Heart right ventricle (tissue), 16 donors: Measurements from ENCODE around the gene TNFSF10. TPM values are rescaled to one million over a fixed set of nuclear protein-coding genes. Genes with fewer than 3 reads are reported as not detected.

Experiments
- ATAC-seq, 8 donors: fragments of 200-7000 bp; cut with Tn5 transposase; one replicate each; pipeline ENCODE4 v1.9.1; 2020; ENCODE audit warnings: mild to moderate bottlenecking in 8 of 8, moderate library complexity in 8 of 8, moderate number of reproducible peaks in 1 of 8
- DNase-seq, 2 donors: peaks; one replicate each; pipeline ENCODE4 v3.0.0-alpha.2; 2020
- H3K27ac ChIP-seq, 10 donors: fragments of 200-600 bp; sonication (generic) in 2 of 10; one replicate each; pipeline versions ENCODE4 v1.5.0 to v1.8.0; 2020 to 2022; ENCODE audit warnings: mild to moderate bottlenecking in 3 of 10
- H3K27me3 ChIP-seq, 7 donors: fragments of 200-600 bp; one replicate each; pipeline ENCODE4 v1.8.0; 2021 to 2022; ENCODE audit warnings: mild to moderate bottlenecking in 2 of 7
- H3K36me3 ChIP-seq, 9 donors: fragments of 200-600 bp; sonication (generic) in 1 of 9; one replicate each; pipeline versions ENCODE4 v1.5.0 to v1.8.0; 2020 to 2022; ENCODE audit warnings: mild to moderate bottlenecking in 2 of 9
- H3K4me1 ChIP-seq, 9 donors: fragments of 200-600 bp; sonication (generic) in 1 of 9; one replicate each; pipeline versions ENCODE4 v1.5.0 to v1.8.0; 2020 to 2022; ENCODE audit warnings: mild to moderate bottlenecking in 4 of 9
- H3K4me3 ChIP-seq, 10 donors: fragments of 200-600 bp; sonication (generic) in 2 of 10; one replicate each; pipeline versions ENCODE4 v1.5.0 to v1.8.0; 2020 to 2022; ENCODE audit warnings: mild to moderate bottlenecking in 7 of 10, moderate library complexity in 2 of 10
- H3K9me3 ChIP-seq, 11 donors: fragments of 200-600 bp in 10 of 11; sonication (generic) in 2 of 11; one replicate each; pipeline versions ENCODE4 v1.5.0 to v1.8.0; 2013 to 2022; ENCODE audit warnings: mild to moderate bottlenecking in 2 of 11, control low read depth in 1 of 11, moderate library complexity in 1 of 11
- WGBS, 2 donors: extraction: QIAGEN DNeasy Blood & Tissue Kit; methylation state at CpG; one replicate each; pipeline ENCODE4 v1.1.7; 2013; ENCODE audit warnings: inconsistent platforms in 1 of 2; 5-methylcytosine and 5-hydroxymethylcytosine counted together
- intact Hi-C, 10 donors: fragments of 100-400 bp; cut with DNase I; formaldehyde crosslinking; loops; one replicate each; pipeline versions ENCODE4 v1.11.1 to v1.14.2; 2022
- polyA plus RNA-seq, 2 donors: library from polyadenylated mRNA; stranded (reverse); fragments of 200-250 nt; gene quantifications; one replicate each; pipeline ENCODE4 v1.2.3, GENCODE V29; 2013
- total RNA-seq, 10 donors: library from RNA; stranded (reverse); fragmentation: NEBNext Ultra II Directional in 3 of 10; extraction: Animal tissue kit (Norgen Biotek cat#: 25700) in 3 of 10; gene quantifications; one replicate each; pipeline versions ENCODE4 v1.2.1 to v1.2.4, GENCODE V29; 2021 to 2023
- TF ChIP-seq, protein P1 (sequence below), 9 donors: fragments of 200-600 bp; sonication (generic) in 2 of 9; IDR thresholded peaks; one replicate each; pipeline versions ENCODE4 v1.5.0 to v1.8.0; 2021 to 2022; ENCODE audit warnings: antibody characterized with exemption in 9 of 9, mild to moderate bottlenecking in 5 of 9, moderate library complexity in 1 of 9
- donor health status: Arrhythmogenic right ventricular cardiomyopathy.
- donor health status: ischemic (EF 13 %, LVEDD 7.1; RV severe dilation, severe dysfunction).
- donor health status: healthy with polysubstance abuse.
- donor health status: DM: no; HTN: yes; CAD: no.
- donor health status: DM: no; HTN: no; CAD: no.
- donor health status: ischemic (EF 25% LVEDD 6.9; RV normal size, moderate dysfunction).
- donor health status: ischemic (EF 25% LVEDD 5.7; RV mildly dilated, moderate dysfunction).
- donor health status: healthy.
- donor health status: DM: yes; HTN: yes; CAD: no.
- donor health status: Ischemic cardiomyopathy.
- donor health status: ischemic (EF 35%, LVEDD 5.7; RV mildly dilated, moderate dysfunction).
- donor health status: nonischemic (EF 11% LVEDD 7.7; RV severe dilation, severe dysfunction).
- donor health status: DM: yes; HTN: yes; CAD: no.
- donor health status: PGD.
- donor health status: ischemic (EF 29% LVEDD 5.4; RV normal size, mild dysfunction).
- donor health status: nonischemic (EF 23%, LVEDD 6.1; RV moderate dilation, normal function).

Gene TNFSF10
- total and polyA plus RNA-seq, 12 donors: 4.7 to 51.5 (median 17.5) TPM

DNA sequence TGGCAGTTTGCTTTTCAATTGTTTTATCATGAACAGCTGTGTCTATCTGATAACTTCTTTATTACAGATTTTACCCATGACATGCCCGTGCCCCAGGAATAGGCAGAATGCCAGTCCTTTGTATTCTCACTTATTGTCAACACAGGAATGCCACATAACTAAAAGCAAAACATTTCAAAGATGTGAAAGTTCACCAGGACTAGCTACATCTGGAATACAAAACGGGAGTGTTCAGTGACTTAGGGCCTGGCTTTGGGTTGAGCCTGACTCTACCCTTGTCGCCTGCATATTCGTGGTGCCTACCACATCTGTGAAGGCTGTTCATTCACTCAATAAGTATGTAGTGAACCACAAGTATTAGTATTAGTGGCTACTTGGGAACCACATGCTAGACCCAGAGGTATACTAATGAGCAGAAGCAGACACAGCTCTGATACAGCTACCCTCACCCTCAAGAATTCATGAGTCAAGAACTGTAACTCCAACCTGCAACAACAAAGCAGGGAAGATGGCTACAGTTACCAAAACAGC lies 2.9 kb downstream of the TNFSF10 start:
- Histone ChIP-seq H3K36me3 (peaks cover 0 to 13% (median 0%) of the 10 kb centered on the region in 9 donors), H3K9me3 (no peaks in the 10 kb centered on the region), H3K27me3 (no peaks in the 10 kb centered on the region), H3K27ac (peak overlapping the region in 9 of 10 donors; percentile 9 to 90 (median 74)), H3K4me3 (peak overlapping the region in 9 of 10 donors; percentile 38 to 71 (median 64)), H3K4me1 (peaks cover 6 to 61% (median 38%) of the 10 kb centered on the region in 9 donors)
- ATAC-seq (no peak), DNase-seq (no peak)
- intact Hi-C loops: no loop called here
- 58 to 67% methylated on average over 4 of the region's 4 CpGs for WGBS, 2 donors
- TF ChIP-seq, protein P1, sequence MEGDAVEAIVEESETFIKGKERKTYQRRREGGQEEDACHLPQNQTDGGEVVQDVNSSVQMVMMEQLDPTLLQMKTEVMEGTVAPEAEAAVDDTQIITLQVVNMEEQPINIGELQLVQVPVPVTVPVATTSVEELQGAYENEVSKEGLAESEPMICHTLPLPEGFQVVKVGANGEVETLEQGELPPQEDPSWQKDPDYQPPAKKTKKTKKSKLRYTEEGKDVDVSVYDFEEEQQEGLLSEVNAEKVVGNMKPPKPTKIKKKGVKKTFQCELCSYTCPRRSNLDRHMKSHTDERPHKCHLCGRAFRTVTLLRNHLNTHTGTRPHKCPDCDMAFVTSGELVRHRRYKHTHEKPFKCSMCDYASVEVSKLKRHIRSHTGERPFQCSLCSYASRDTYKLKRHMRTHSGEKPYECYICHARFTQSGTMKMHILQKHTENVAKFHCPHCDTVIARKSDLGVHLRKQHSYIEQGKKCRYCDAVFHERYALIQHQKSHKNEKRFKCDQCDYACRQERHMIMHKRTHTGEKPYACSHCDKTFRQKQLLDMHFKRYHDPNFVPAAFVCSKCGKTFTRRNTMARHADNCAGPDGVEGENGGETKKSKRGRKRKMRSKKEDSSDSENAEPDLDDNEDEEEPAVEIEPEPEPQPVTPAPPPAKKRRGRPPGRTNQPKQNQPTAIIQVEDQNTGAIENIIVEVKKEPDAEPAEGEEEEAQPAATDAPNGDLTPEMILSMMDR (IDR thresholded peaks at IDR 0.05): no peak

DNA sequence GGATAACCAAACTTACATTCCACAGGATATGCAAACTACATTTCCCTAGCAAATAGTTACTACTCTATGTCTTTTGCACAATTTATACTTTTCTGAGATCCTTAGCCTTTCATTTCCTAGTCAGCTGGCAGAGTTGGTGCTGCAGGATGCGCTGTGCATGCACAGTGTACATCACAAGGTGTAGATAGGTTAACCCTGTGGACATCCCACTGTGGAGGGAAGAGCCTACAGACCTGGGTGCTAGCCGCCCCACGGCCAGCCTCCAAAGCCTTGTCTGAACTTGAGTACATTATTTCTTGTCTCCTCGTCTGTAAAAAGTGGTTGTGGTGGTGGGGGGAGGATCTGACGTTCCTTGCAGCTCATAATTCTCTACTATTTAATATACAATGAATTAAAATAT lies 3.5 kb downstream of the TNFSF10 start:
- TF ChIP-seq, protein P1 (IDR thresholded peaks at IDR 0.05): no peak
- Histone ChIP-seq H3K36me3 (peaks cover 0 to 18% (median 0%) of the 10 kb centered on the region in 9 donors), H3K27me3 (no peaks in the 10 kb centered on the region), H3K4me3 (peak overlapping the region in 8 of 10 donors; percentile 50 to 71 (median 64)), H3K27ac (peak overlapping the region in 8 of 10 donors; percentile 20 to 90 (median 70)), H3K4me1 (peaks cover 9 to 68% (median 44%) of the 10 kb centered on the region in 9 donors), H3K9me3 (no peaks in the 10 kb centered on the region)
- ATAC-seq (no peak), DNase-seq (no peak)
- intact Hi-C loops: loop anchor here in 2 of 10 donors (10.0 kb wide), 1 partner anchor 65 kb away; no protein-coding TSS in a partner anchor
- 61 to 64% methylated on average over 5 of the region's 5 CpGs for WGBS, 2 donors

DNA sequence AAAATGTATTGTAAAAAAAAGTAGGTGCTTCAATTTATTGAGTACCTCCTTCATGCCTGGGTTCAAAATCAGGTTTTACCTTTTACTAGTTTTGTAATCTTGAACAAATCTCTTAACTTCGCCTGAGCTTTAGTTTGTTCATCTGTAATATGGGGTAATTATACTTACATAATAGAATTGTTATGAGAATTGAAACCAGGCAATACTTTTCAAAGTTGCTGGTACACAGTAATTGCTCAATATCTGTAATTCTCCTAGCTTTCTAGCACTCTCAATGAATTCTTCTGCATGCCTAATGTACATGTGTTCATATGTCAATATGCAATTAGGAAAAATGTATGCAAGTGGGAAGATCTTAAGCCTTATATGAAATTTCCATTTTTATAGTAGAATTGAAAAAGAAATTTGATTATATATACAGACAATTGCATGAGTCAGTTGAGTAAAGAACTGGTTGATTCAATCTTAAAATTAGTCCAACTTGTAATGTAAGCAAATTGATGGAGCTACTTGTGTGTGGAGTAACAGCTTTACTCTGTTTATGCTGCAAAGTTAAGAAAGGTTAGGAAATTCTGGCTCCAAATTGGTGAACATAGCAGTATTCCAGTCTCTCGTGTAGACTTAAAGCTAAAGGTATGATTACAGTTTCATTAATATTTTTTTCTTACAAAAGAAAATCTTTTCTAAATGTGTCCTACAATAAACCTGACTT lies 4.1 kb downstream of the TNFSF10 start:
- intact Hi-C loops: loop anchor here in 2 of 10 donors (10.0 kb wide), 1 partner anchor 66 kb away; no protein-coding TSS in a partner anchor
- WGBS, 2 donors: 66 to 72% methylated on average over 2 of the region's 2 CpGs
- peak overlapping the region in 5 of 10 donors; percentile 46 to 90 (median 87) for H3K27ac ChIP-seq
- H3K4me1 ChIP-seq: peaks cover 9 to 72% (median 45%) of the 10 kb centered on the region in 9 donors
- no peaks in the 10 kb centered on the region for H3K27me3 ChIP-seq
- TF ChIP-seq, protein P1 (IDR thresholded peaks at IDR 0.05): no peak
- H3K4me3 ChIP-seq: peak overlapping the region in 6 of 10 donors; percentile 60 to 71 (median 67)
- no peak for DNase-seq
- H3K36me3 ChIP-seq: peaks cover 0 to 24% (median 0%) of the 10 kb centered on the region in 9 donors
- no peaks in the 10 kb centered on the region for H3K9me3 ChIP-seq
- no peak for ATAC-seq

DNA sequence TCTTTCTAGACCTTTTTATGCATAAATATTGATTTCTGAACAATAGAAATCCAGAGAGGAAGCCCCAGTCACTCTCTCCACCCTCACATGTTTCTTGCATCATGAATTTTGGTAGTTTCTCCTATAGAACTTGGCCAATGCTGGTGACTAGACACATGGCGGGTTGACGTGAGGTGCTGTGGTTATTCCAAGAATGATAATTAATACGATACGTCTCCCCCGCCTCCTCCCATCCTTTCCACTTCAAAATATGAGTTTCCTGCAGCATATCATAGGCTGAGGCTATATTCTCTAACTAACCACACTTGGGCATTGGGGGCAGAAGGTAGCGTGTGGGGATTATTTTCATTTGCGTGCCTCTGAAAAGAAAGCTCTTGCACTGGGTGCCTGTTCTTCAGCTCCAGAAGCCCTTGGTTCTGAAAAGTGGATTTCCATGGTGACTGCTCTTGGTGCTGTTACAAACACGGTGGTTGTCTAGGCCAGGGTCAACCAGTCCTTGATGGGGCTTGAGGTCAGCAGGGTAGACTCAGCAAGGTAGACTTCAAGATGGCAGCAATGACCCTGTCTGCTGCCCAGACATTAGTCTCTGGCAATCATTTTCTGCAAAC lies 5.3 kb downstream of the TNFSF10 start:
- H3K4me3 ChIP-seq: peak overlapping the region in 4 of 10 donors; percentile 4 to 69 (median 39)
- intact Hi-C loops: loop anchor here in 3 of 10 donors (2.0 to 10.0 kb wide), 2 partner anchors 67 to 77 kb away; no protein-coding TSS in a partner anchor
- H3K27me3 ChIP-seq: no peaks in the 10 kb centered on the region
- TF ChIP-seq, protein P1 (IDR thresholded peaks at IDR 0.05): no peak
- H3K36me3 ChIP-seq: peaks cover 0 to 36% (median 0%) of the 10 kb centered on the region in 9 donors
- DNase-seq (no peak), ATAC-seq (no peak)
- H3K9me3 ChIP-seq: no peaks in the 10 kb centered on the region
- 71% methylated on average over 8 of the region's 8 CpGs for WGBS, 2 donors
- peak overlapping the region in 6 of 10 donors; percentile 9 to 90 (median 82) for H3K27ac ChIP-seq
- H3K4me1 ChIP-seq: peaks cover 9 to 76% (median 46%) of the 10 kb centered on the region in 9 donors
